Prostate gland (tissue), 2 donors: ENCODE measurements around the gene PGM5. TPM values are rescaled to one million over a fixed set of nuclear protein-coding genes. Genes with fewer than 3 reads are reported as not detected.

Experiments used
- DNase-seq: peaks from one replicate; pipeline ENCODE4 v3.0.0-alpha.2; 2019; ENCODE audit warnings: low spot score
- H3K27ac ChIP-seq, 2 donors: fragments of 200-600 bp; sonication (generic); 2 replicates each; pipeline ENCODE4 v1.5.1; 2017 to 2019
- H3K27me3 ChIP-seq: fragments of 200-600 bp; sonication (generic); replicated peaks from 2 replicates; pipeline ENCODE4 v1.5.1; 2019; ENCODE audit not compliant: insufficient read depth
- H3K36me3 ChIP-seq, 2 donors: fragments of 200-600 bp; sonication (generic); 1 replicate in 1 of 2; 2 replicates in 1 of 2; pipeline versions ENCODE4 v1.5.1 to v1.8.1; 2017 to 2019
- H3K4me1 ChIP-seq: fragments of 200-600 bp; sonication (generic); replicated peaks from 2 replicates; pipeline ENCODE4 v1.5.1; 2019
- H3K4me3 ChIP-seq, 2 donors: fragments of 200-600 bp; sonication (generic); 2 replicates each; pipeline ENCODE4 v1.5.1; 2017 to 2019
- H3K9me3 ChIP-seq: fragments of 200-600 bp; sonication (generic); 2 replicates; pipeline ENCODE4 v1.5.1; 2017
- CTCF ChIP-seq, 4 experiments: fragments of 200-600 bp in 2 of 4; fragments of 450-650 bp in 2 of 4; sonication (generic) in 2 of 4; IDR thresholded peaks; 1 replicate in 3 of 4; 2 replicates in 1 of 4; pipeline ENCODE4 v1.5.1; 2016 to 2019; ENCODE audit warnings: antibody characterized with exemption in 4 of 4, mild to moderate bottlenecking in 2 of 4, moderate library complexity in 2 of 4
- POLR2A ChIP-seq: fragments of 450-650 bp; IDR thresholded peaks from one replicate; pipeline ENCODE4 v1.6.1; 2016; ENCODE audit warnings: antibody characterized with exemption, mild to moderate bottlenecking
- POLR2AphosphoS5 ChIP-seq: sonication (generic); formaldehyde crosslinking; IDR thresholded peaks from one replicate; pipeline ENCODE4 v1.6.1; 2017; ENCODE audit warnings: antibody characterized with exemption
- WGBS: methylation state at CpG from one replicate; pipeline ENCODE4 v1.1.5; 2018; 5-methylcytosine and 5-hydroxymethylcytosine counted together
- intact Hi-C: fragments of 100-400 bp; cut with DNase I; formaldehyde crosslinking; loops from one replicate; pipeline ENCODE4 v1.14.2; 2022
- total RNA-seq, 2 donors: library from RNA; depleted of rRNA; stranded (reverse); fragments of >200 nt; gene quantifications; one replicate each; pipeline ENCODE4 v1.1.0, GENCODE V29; 2016

The PGM5 gene
- total RNA-seq, 2 donors from 2014 or later, result 96.5 to 99.6 TPM

DNA sequence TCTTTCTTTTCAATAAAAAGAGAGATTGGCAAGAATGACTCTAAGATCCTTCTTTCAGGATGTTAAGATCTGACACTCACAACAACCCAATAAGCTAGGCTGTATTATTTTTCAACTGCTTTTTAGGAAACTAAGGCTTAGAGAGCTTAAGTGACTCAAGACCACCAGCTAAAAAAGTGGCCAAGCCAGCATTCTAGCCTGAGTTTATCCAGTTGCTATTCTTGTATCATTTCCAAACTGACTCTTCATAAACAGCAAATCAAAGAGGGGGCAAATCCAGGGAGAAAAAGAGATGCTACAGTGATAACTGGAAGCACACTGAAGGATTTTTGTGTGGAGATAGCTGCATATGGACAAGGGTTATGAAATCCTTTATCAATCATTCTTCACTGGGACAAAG, 137.1 kb downstream of the PGM5 start:
- TF ChIP-seq POLR2AphosphoS5 (no peak), CTCF (IDR thresholded peaks at IDR 0.05) (no peak), POLR2A (no peak)
- no peak for DNase-seq
- Histone ChIP-seq H3K4me1 (no peaks in the 10 kb centered on the region), H3K36me3 (no peaks in the 10 kb centered on the region), H3K27ac (no peak overlapping the region), H3K27me3 (no peaks in the 10 kb centered on the region), H3K4me3 (no peak overlapping the region), H3K9me3 (no peaks in the 10 kb centered on the region)
- intact Hi-C loops, result no loop called here

- H3K4me3 ChIP-seq, result no peak overlapping the region
- no peaks in the 10 kb centered on the region for H3K4me1 ChIP-seq
- no peaks in the 10 kb centered on the region for H3K27me3 ChIP-seq
- TF ChIP-seq POLR2AphosphoS5, result no peak
- no peak for TF ChIP-seq CTCF (IDR thresholded peaks at IDR 0.05)
- TF ChIP-seq POLR2A, result no peak
- H3K27ac ChIP-seq, result no peak overlapping the region
- WGBS, result 56% methylated on average over 3 of the region's 3 CpGs
- no peaks in the 10 kb centered on the region for H3K36me3 ChIP-seq
- DNase-seq, result no peak
- H3K9me3 ChIP-seq, result no peaks in the 10 kb centered on the region
- intact Hi-C loops, result no loop called here
These were observed 137.7 kb downstream of the PGM5 start for GRCh38 chr9:68493958-68494577.

- no peaks in the 10 kb centered on the region for H3K9me3 ChIP-seq
- H3K27ac ChIP-seq, result no peak overlapping the region
- TF ChIP-seq POLR2A (no peak), POLR2AphosphoS5 (no peak), CTCF (IDR thresholded peaks at IDR 0.05) (no peak)
- no peaks in the 10 kb centered on the region for H3K27me3 ChIP-seq
- 48% methylated on average over 1 of the region's 1 CpG for WGBS
- H3K4me3 ChIP-seq, result no peak overlapping the region
- no peak for DNase-seq
- intact Hi-C loops, result no loop called here
- H3K36me3 ChIP-seq, result no peaks in the 10 kb centered on the region
- no peaks in the 10 kb centered on the region for H3K4me1 ChIP-seq
These were observed 138.8 kb downstream of the PGM5 start for GRCh38 chr9:68495247-68495646.

DNA sequence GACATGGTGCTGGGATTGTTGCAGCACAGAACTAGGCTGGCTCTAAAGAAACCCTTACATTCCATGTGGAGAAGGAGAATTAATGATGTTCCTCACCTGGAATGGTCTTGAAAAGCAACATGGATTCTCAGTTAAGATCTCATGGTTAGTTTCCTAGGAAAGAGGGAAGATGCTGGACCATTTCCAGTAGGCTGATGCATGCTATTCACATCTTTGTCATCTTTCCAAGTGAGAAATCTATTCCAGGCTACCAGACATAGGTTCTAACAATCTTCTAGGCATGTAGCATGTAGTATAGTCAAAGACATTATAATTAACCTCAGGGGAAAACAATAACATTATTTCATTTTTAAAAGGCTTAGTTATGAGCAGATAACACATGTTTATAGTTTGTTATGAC, 139.9 kb downstream of the PGM5 start:
- Histone ChIP-seq H3K27me3 (no peaks in the 10 kb centered on the region), H3K4me1 (no peaks in the 10 kb centered on the region), H3K36me3 (no peaks in the 10 kb centered on the region), H3K9me3 (no peaks in the 10 kb centered on the region), H3K27ac (no peak overlapping the region), H3K4me3 (no peak overlapping the region)
- intact Hi-C loops, result no loop called here
- TF ChIP-seq CTCF (IDR thresholded peaks at IDR 0.05) (no peak), POLR2AphosphoS5 (no peak), POLR2A (no peak)
- no peak for DNase-seq

DNA sequence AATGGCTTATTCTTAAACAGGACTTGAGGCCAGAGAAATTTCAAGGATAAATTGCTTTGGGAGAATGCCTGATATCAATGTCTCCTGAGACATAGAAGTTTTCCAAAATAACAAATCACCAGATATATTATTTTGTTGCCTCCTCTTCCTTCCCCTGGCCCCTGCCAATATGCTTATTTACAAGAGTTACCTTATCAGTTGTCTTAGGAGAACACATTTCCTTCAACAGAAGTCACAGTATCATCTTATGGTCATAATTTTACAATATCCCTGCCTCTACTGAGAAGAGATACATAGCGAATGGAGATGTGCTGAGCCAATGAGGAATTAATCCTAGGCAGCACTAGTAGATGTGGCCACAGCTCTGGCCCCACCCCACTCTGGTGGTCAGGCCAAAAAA, 141.2 kb downstream of the PGM5 start:
- no peak overlapping the region for H3K27ac ChIP-seq
- no peaks in the 10 kb centered on the region for H3K9me3 ChIP-seq
- no peaks in the 10 kb centered on the region for H3K36me3 ChIP-seq
- H3K4me1 ChIP-seq, result no peaks in the 10 kb centered on the region
- 94% methylated on average over 1 of the region's 1 CpG for WGBS
- H3K27me3 ChIP-seq, result no peaks in the 10 kb centered on the region
- no peak for TF ChIP-seq POLR2A
- TF ChIP-seq POLR2AphosphoS5, result no peak
- TF ChIP-seq CTCF (IDR thresholded peaks at IDR 0.05), result no peak
- no peak for DNase-seq
- intact Hi-C loops, result no loop called here
- no peak overlapping the region for H3K4me3 ChIP-seq
